Sigmoid colon (tissue), 4 donors: ENCODE measurements around the gene TAF13.

ENCODE experiments used
- POLR2A ChIP-seq, 2 donors: fragments of 450-650 bp; IDR thresholded peaks; one replicate each; pipeline ENCODE4 v1.6.1; 2016; ENCODE audit warnings: antibody characterized with exemption in 2 of 2, mild to moderate bottlenecking in 2 of 2, moderate library complexity in 2 of 2
- POLR2AphosphoS5 ChIP-seq, 4 donors: sonication (generic); formaldehyde crosslinking; IDR thresholded peaks; one replicate each; pipeline ENCODE4 v1.6.1; 2017; ENCODE audit warnings: antibody characterized with exemption in 4 of 4

DNA sequence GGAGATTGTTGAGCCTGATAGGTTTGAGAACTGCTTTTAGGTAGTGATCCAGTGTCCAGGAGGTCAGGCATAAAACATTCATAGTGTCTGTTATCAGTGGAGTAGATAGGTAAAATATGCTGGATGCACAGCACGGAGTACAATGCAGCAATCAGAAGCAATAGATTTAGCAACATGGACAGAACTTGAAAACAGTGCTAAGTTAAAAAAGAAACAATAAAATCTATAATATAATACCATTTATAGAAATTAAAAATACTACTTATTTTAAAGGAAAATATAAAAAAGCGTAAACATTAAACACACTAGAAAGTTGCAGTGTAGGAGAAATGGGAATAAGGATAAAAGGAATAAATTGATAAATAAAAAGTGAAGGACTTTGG lies 3.4 kb upstream of the TAF13 start:
- TF ChIP-seq POLR2A (IDR thresholded peaks at IDR 0.05) (no peak), POLR2AphosphoS5 (IDR thresholded peaks at IDR 0.05) (no peak)
